Activated naive CD8-positive, alpha-beta T cell treated with anti-CD3 and anti-CD28 coated beads, Interleukin-2, amount 50 U/mL, for 24 hours (primary cell): ENCODE results near the gene TMEM131L.
"Not testable (repeated sequence)": the region's sequence is repeated elsewhere in the genome, so short reads cannot be mapped to it uniquely, and the experiment has no call there.

Experiments used
- ATAC-seq: fragments of 150-1000 bp; cut with Tn5 transposase; one replicate; pipeline ENCODE4 v1.10.0; 2021
- DNase-seq: peaks from one replicate; pipeline ENCODE4 v3.0.0; 2021
- H3K27ac Mint-ChIP-seq: one replicate; pipeline ENCODE4 v1.8.0; 2021; ENCODE audit warnings: mild to moderate bottlenecking, mixed read lengths
- H3K27me3 Mint-ChIP-seq: one replicate; pipeline ENCODE4 v1.8.0; 2021; ENCODE audit warnings: mixed read lengths
- H3K36me3 Mint-ChIP-seq: one replicate; pipeline ENCODE4 v1.8.0; 2021; ENCODE audit warnings: low read depth, mixed read lengths
- H3K4me1 Mint-ChIP-seq: one replicate; pipeline ENCODE4 v1.8.0; 2021; ENCODE audit warnings: mixed read lengths
- H3K4me3 Mint-ChIP-seq: one replicate; pipeline ENCODE4 v1.8.0; 2021; ENCODE audit warnings: mild to moderate bottlenecking, moderate library complexity, mixed read lengths
- H3K9me3 Mint-ChIP-seq: one replicate; pipeline ENCODE4 v1.8.0; 2021; ENCODE audit warnings: mixed read lengths

TMEM131L gene

GRCh38 chr4:153609070-153609469, 142.9 kb downstream of the TMEM131L start:
- H3K36me3 Mint-ChIP-seq: peaks cover 70% of the 10 kb centered on the region
- not testable (repeated sequence) for H3K27ac Mint-ChIP-seq, ATAC-seq, DNase-seq, H3K9me3 Mint-ChIP-seq, H3K4me3 Mint-ChIP-seq, H3K27me3 Mint-ChIP-seq
- H3K4me1 Mint-ChIP-seq: peaks cover 10% of the 10 kb centered on the region

GRCh38 chr4:153610623-153611376, 144.6 kb downstream of the TMEM131L start:
- Mint-ChIP-seq H3K27me3 (no peaks in the 10 kb centered on the region), H3K4me1 (peaks cover 28% of the 10 kb centered on the region), H3K36me3 (peaks cover 71% of the 10 kb centered on the region), H3K27ac (no peak overlapping the region), H3K4me3 (no peak overlapping the region), H3K9me3 (no peaks in the 10 kb centered on the region)
- ATAC-seq (no peak), DNase-seq (no peak)

GRCh38 chr4:153611679-153612078, 145.5 kb downstream of the TMEM131L start:
- Mint-ChIP-seq H3K36me3 (peaks cover 70% of the 10 kb centered on the region), H3K4me3 (no peak overlapping the region), H3K27ac (no peak overlapping the region), H3K4me1 (peaks cover 33% of the 10 kb centered on the region), H3K9me3 (no peaks in the 10 kb centered on the region), H3K27me3 (no peaks in the 10 kb centered on the region)
- DNase-seq: no peak
- no peak for ATAC-seq

- Mint-ChIP-seq H3K4me3 (no peak overlapping the region), H3K27ac (no peak overlapping the region), H3K4me1 (peaks cover 43% of the 10 kb centered on the region), H3K9me3 (no peaks in the 10 kb centered on the region), H3K27me3 (no peaks in the 10 kb centered on the region), H3K36me3 (peaks cover 79% of the 10 kb centered on the region)
- DNase-seq (no peak), ATAC-seq (no peak)
Observed at GRCh38 chr4:153612878-153613277, 146.7 kb downstream of the TMEM131L start.

- H3K27ac Mint-ChIP-seq: peak overlapping the region; percentile 62
- no peaks in the 10 kb centered on the region for H3K27me3 Mint-ChIP-seq
- peak; percentile 97 for ATAC-seq
Observed at GRCh38 chr4:153616006-153616555, 149.9 kb downstream of the TMEM131L start.

GRCh38 chr4:153618833-153619232, 152.7 kb downstream of the TMEM131L start:
- Mint-ChIP-seq H3K27me3 (no peaks in the 10 kb centered on the region), H3K36me3 (peaks cover 82% of the 10 kb centered on the region), H3K4me1 (peaks cover 44% of the 10 kb centered on the region), H3K27ac (peak overlapping the region; percentile 9), H3K4me3 (no peak overlapping the region), H3K9me3 (no peaks in the 10 kb centered on the region)
- ATAC-seq (no peak), DNase-seq (no peak)

More at GRCh38 chr4:153616006-153616555, 149.9 kb downstream of the TMEM131L start:
- Mint-ChIP-seq H3K4me1 (peaks cover 40% of the 10 kb centered on the region), H3K4me3 (no peak overlapping the region), H3K9me3 (no peaks in the 10 kb centered on the region), H3K36me3 (peaks cover 84% of the 10 kb centered on the region)
- DNase-seq: peak; percentile 56

- no peak for DNase-seq
- no peaks in the 10 kb centered on the region for H3K9me3 Mint-ChIP-seq
Observed at GRCh38 chr4:153619811-153620210, 153.7 kb downstream of the TMEM131L start.

GRCh38 chr4:153620352-153620751, 154.2 kb downstream of the TMEM131L start:
- no peak for DNase-seq
- ATAC-seq: no peak
- Mint-ChIP-seq H3K9me3 (no peaks in the 10 kb centered on the region), H3K4me1 (peaks cover 29% of the 10 kb centered on the region), H3K27ac (peak overlapping the region; percentile 39), H3K27me3 (no peaks in the 10 kb centered on the region), H3K36me3 (peaks cover 76% of the 10 kb centered on the region), H3K4me3 (no peak overlapping the region)

More at GRCh38 chr4:153619811-153620210, 153.7 kb downstream of the TMEM131L start:
- peak overlapping the region; percentile 57 for H3K27ac Mint-ChIP-seq
- no peak overlapping the region for H3K4me3 Mint-ChIP-seq
- H3K4me1 Mint-ChIP-seq: peaks cover 34% of the 10 kb centered on the region
- no peak for ATAC-seq
- peaks cover 76% of the 10 kb centered on the region for H3K36me3 Mint-ChIP-seq
- H3K27me3 Mint-ChIP-seq: no peaks in the 10 kb centered on the region

- Mint-ChIP-seq H3K9me3 (no peaks in the 10 kb centered on the region), H3K27ac (no peak overlapping the region), H3K4me1 (peaks cover 13% of the 10 kb centered on the region), H3K36me3 (peaks cover 74% of the 10 kb centered on the region), H3K27me3 (no peaks in the 10 kb centered on the region), H3K4me3 (no peak overlapping the region)
- DNase-seq (no peak), ATAC-seq (no peak)
Observed at GRCh38 chr4:153622093-153622492, 155.9 kb downstream of the TMEM131L start.

GRCh38 chr4:153622778-153623240, 156.6 kb downstream of the TMEM131L start:
- Mint-ChIP-seq H3K27ac (peak overlapping the region; percentile 39), H3K27me3 (no peaks in the 10 kb centered on the region), H3K4me1 (peaks cover 8% of the 10 kb centered on the region), H3K9me3 (no peaks in the 10 kb centered on the region), H3K36me3 (peaks cover 72% of the 10 kb centered on the region), H3K4me3 (no peak overlapping the region)
- DNase-seq (no peak), ATAC-seq (peak; percentile 47)

- ATAC-seq (no peak), DNase-seq (no peak)
- Mint-ChIP-seq H3K9me3 (no peaks in the 10 kb centered on the region), H3K27me3 (no peaks in the 10 kb centered on the region), H3K4me1 (peaks cover 5% of the 10 kb centered on the region), H3K4me3 (no peak overlapping the region), H3K36me3 (peaks cover 66% of the 10 kb centered on the region), H3K27ac (peak overlapping the region; percentile 39)
Observed at GRCh38 chr4:153623491-153623890, 157.3 kb downstream of the TMEM131L start.

GRCh38 chr4:153628796-153629315, 162.7 kb downstream of the TMEM131L start:
- DNase-seq (no peak), ATAC-seq (no peak)
- no peaks in the 10 kb centered on the region for H3K27me3 Mint-ChIP-seq
- no peak overlapping the region for H3K4me3 Mint-ChIP-seq
- peak overlapping the region; percentile 45 for H3K27ac Mint-ChIP-seq
- H3K4me1 Mint-ChIP-seq: no peaks in the 10 kb centered on the region
- H3K36me3 Mint-ChIP-seq: peaks cover 57% of the 10 kb centered on the region
- H3K9me3 Mint-ChIP-seq: no peaks in the 10 kb centered on the region

- ATAC-seq: no peak
- peak overlapping the region; percentile 45 for H3K27ac Mint-ChIP-seq
Observed at GRCh38 chr4:153629776-153630175, 163.6 kb downstream of the TMEM131L start.

GRCh38 chr4:153634738-153635353, 168.7 kb downstream of the TMEM131L start:
- H3K9me3 Mint-ChIP-seq: no peaks in the 10 kb centered on the region
- no peak overlapping the region for H3K4me3 Mint-ChIP-seq
- H3K27ac Mint-ChIP-seq: peak overlapping the region; percentile 22
- DNase-seq (no peak), ATAC-seq (no peak)
- no peaks in the 10 kb centered on the region for H3K4me1 Mint-ChIP-seq
- H3K36me3 Mint-ChIP-seq: peaks cover 46% of the 10 kb centered on the region
- H3K27me3 Mint-ChIP-seq: no peaks in the 10 kb centered on the region

More at GRCh38 chr4:153629776-153630175, 163.6 kb downstream of the TMEM131L start:
- H3K4me1 Mint-ChIP-seq: no peaks in the 10 kb centered on the region
- H3K4me3 Mint-ChIP-seq: no peak overlapping the region
- no peak for DNase-seq
- no peaks in the 10 kb centered on the region for H3K9me3 Mint-ChIP-seq
- H3K36me3 Mint-ChIP-seq: peaks cover 62% of the 10 kb centered on the region
- H3K27me3 Mint-ChIP-seq: no peaks in the 10 kb centered on the region
